Skeletal muscle tissue (tissue), 4 donors: Measurements from ENCODE around the gene ZC3H10. TPM values are rescaled to one million over a fixed set of nuclear protein-coding genes. Genes with fewer than 3 reads are reported as not detected.

ENCODE experiments used
- H3K27ac ChIP-seq: one replicate; pipeline ENCODE4 v1.7.0; 2013; ENCODE audit warnings: mild to moderate bottlenecking, low read depth, low read length, inconsistent platforms
- H3K27me3 ChIP-seq, 3 donors: one replicate each; pipeline ENCODE4 v1.7.0; 2013; ENCODE audit warnings: low read length in 3 of 3; ENCODE audit not compliant: control insufficient read depth in 3 of 3, insufficient read depth in 3 of 3
- H3K36me3 ChIP-seq, 3 donors: one replicate each; pipeline ENCODE4 v1.7.0; 2013; ENCODE audit warnings: low read length in 3 of 3; ENCODE audit not compliant: control insufficient read depth in 3 of 3, insufficient read depth in 3 of 3
- H3K4me1 ChIP-seq, 3 donors: one replicate each; pipeline ENCODE4 v1.7.0; 2013; ENCODE audit warnings: low read length in 3 of 3, mild to moderate bottlenecking in 3 of 3; ENCODE audit not compliant: control insufficient read depth in 3 of 3, insufficient read depth in 3 of 3
- H3K4me3 ChIP-seq, 3 donors: one replicate each; pipeline ENCODE4 v1.7.0; 2013; ENCODE audit warnings: low read length in 3 of 3
- H3K9ac ChIP-seq, 3 donors: one replicate each; pipeline ENCODE4 v1.7.0; 2013; ENCODE audit warnings: low read length in 3 of 3, mild to moderate bottlenecking in 3 of 3, moderate library complexity in 2 of 3, low read depth in 1 of 3
- H3K9me3 ChIP-seq, 3 donors: one replicate each; pipeline ENCODE4 v1.7.0; 2013; ENCODE audit warnings: low read length in 3 of 3; ENCODE audit not compliant: control insufficient read depth in 3 of 3
- total RNA-seq: library from RNA; depleted of rRNA; stranded (reverse); fragments of >200 nt; gene quantifications from one replicate; pipeline ENCODE4 v1.2.3, GENCODE V29; 2014
- donor health status: Osteomylitis.

ZC3H10 gene
- total RNA-seq, 1 donor from 2014 or later: 5.7 TPM

DNA sequence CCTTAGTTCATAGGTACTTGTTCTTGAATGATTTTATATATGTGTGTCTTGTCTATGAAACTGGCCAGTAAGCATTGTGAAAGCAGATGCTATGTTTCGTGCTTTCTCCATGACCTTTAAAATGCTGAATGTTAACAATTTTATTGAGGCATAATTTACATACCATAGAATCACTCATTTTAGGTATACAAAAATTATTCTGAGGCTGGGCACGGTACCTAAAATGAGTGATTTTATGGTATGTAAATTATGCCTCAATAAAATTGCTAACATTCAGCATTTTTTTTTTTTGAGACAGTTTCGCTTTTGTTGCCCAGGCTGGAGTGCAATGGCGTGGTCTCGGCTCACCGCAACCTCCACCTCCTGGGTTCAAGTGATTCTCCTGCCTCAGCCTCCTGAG is 16.8 kb downstream of the ZC3H10 start:
- Histone ChIP-seq H3K4me3 (no peak overlapping the region), H3K4me1 (peaks cover 8 to 14% (median 11%) of the 10 kb centered on the region in 3 donors), H3K27me3 (no peaks in the 10 kb centered on the region), H3K36me3 (peaks cover 77 to 84% (median 81%) of the 10 kb centered on the region in 3 donors), H3K27ac (no peak overlapping the region), H3K9me3 (no peaks in the 10 kb centered on the region), H3K9ac (no peak overlapping the region)

DNA sequence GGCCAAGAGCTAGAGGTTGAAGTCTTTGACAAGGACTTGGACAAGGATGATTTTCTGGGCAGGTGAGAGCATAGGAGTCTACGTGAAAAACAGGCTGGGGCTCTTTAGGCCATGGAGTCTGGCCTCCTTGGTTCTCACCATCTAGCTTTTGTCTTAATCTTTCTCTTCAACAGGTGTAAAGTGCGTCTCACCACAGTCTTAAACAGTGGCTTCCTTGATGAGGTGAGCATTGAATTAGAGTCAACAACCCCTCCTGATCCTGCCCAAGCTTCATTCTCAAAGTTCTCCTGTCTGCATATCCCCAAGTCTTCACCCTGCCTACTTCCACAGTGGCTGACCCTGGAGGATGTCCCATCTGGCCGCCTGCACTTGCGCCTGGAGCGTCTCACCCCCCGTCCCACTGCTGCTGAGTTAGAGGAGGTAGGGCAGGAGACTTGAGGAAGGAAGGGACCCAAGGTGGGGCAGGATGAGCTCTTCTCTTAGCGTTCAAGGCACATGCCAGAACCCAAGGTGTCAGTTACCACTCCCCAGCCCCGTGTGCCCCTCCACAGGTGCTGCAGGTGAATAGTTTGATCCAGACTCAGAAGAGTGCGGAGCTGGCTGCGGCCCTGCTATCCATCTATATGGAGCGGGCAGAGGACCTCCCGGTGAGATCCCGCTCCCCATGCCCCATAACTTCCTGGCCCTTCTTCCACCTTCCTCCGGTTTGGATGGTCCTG is 19.9 kb downstream of the ZC3H10 start:
- peaks cover 73 to 84% (median 83%) of the 10 kb centered on the region in 3 donors for H3K36me3 ChIP-seq
- no peaks in the 10 kb centered on the region for H3K9me3 ChIP-seq
- H3K27me3 ChIP-seq: no peaks in the 10 kb centered on the region
- H3K4me3 ChIP-seq: no peak overlapping the region
- no peak overlapping the region for H3K9ac ChIP-seq
- no peak overlapping the region for H3K27ac ChIP-seq
- peaks cover 3 to 5% (median 4%) of the 10 kb centered on the region in 3 donors for H3K4me1 ChIP-seq

DNA sequence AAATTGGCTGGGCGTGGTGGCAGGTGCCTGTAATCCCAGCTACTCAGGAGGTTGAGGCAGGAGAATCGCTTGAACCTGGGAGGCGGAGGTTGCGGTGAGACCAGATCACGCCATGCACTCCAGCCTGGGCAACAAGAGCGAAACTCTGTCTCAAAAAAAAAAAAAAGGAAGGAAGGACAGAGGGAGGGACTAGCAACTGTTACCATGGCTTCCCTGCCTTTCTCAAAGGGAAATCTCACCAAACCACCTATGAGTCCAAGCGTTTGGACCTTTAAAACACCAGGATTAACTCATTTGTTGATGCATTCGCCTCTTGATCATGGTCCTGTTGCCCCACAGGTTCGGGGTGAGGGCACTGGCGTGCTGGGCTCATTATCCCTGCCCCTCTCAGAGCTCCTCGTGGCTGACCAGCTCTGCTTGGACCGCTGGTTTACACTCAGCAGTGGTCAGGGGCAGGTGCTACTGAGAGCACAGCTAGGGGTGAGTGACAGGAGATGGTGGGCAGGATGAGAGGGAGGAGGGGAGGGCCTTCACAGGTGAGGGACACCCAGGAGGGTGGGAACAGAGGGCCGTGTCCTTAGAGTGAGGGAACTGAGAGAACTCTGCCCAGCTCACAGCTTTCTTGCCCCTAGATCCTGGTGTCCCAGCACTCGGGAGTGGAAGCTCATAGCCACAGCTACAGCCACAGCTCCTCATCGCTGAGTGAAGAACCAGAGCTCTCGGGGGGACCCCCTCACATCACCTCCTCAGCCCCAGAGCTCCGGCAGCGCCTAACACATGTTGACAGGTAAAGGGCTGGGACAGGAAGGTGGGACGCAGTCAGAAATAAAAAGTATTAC is 24.1 kb downstream of the ZC3H10 start:
- Histone ChIP-seq H3K4me1 (peaks cover 10 to 13% (median 11%) of the 10 kb centered on the region in 3 donors), H3K27me3 (no peaks in the 10 kb centered on the region), H3K27ac (no peak overlapping the region), H3K9me3 (no peaks in the 10 kb centered on the region), H3K36me3 (peaks cover 70 to 71% (median 70%) of the 10 kb centered on the region in 3 donors), H3K9ac (no peak overlapping the region), H3K4me3 (no peak overlapping the region)

DNA sequence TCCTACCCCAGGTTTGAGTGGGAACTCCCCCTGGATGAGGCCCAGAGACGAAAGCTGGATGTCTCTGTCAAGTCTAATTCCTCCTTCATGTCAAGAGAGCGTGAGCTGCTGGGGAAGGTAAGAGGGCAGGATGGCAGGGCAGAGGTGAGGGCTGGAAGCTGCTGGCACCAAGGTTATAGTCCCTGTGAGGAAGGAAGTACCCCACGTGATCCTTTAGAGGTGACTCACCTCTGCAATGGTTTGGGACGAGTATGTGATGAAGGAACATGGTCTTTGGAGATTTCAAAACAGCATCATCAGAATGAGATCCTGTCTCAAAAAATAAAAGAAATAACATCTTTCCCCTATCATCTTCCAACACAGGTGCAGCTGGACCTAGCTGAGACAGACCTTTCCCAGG is 25.2 kb downstream of the ZC3H10 start:
- peaks cover 10 to 13% (median 11%) of the 10 kb centered on the region in 3 donors for H3K4me1 ChIP-seq
- peak overlapping the region; percentile 4 for H3K27ac ChIP-seq
- no peak overlapping the region for H3K4me3 ChIP-seq
- no peaks in the 10 kb centered on the region for H3K9me3 ChIP-seq
- H3K36me3 ChIP-seq: peaks cover 59 to 60% (median 60%) of the 10 kb centered on the region in 3 donors
- no peak overlapping the region for H3K9ac ChIP-seq
- no peaks in the 10 kb centered on the region for H3K27me3 ChIP-seq

DNA sequence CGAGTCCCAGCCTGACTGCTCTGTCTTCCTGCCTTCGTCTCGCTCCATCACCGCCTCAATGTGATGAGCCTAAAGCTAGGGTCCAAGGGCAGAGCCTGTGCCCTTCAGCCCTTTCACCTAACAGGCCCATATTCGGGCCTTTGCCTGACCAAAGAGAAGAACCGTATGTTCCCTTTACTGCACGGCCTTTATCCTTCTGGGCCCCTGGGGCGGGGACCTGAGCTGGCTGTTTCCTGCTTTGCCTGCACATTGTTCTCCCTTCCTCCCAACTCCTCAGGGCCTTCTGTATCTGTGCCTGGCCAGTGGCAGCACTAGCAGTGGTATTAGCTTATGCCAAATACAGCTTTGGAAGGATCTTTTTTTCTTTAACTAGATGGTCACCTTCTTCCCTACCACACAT is 25.8 kb downstream of the ZC3H10 start:
- Histone ChIP-seq H3K27me3 (no peaks in the 10 kb centered on the region), H3K4me3 (no peak overlapping the region), H3K9ac (peak overlapping the region in 1 of 3 donors; percentile 16), H3K4me1 (peaks cover 10 to 13% (median 11%) of the 10 kb centered on the region in 3 donors), H3K27ac (peak overlapping the region; percentile 4), H3K36me3 (peaks cover 53 to 54% (median 53%) of the 10 kb centered on the region in 3 donors), H3K9me3 (no peaks in the 10 kb centered on the region)

DNA sequence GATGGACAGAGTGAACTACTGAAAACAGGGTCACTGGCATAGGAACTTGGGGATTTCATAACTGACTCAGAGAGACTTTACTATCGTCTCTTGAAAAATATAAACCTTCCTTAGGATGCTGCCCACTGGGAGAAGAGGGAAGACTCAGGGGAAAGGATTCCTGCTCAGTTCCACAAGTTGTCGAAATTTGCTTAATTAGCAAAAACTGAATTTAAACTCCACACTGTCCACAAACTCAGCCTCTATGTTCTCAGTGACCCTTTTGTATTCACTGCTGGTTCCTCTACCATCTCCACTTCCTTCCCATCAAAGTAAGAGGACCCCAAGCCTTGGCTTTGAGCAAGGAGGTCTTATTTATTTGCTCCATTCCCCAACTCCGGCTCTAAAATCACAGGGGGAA is 27.2 kb downstream of the ZC3H10 start:
- no peaks in the 10 kb centered on the region for H3K27me3 ChIP-seq
- no peaks in the 10 kb centered on the region for H3K9me3 ChIP-seq
- peaks cover 10 to 13% (median 11%) of the 10 kb centered on the region in 3 donors for H3K4me1 ChIP-seq
- H3K4me3 ChIP-seq: no peak overlapping the region
- no peak overlapping the region for H3K9ac ChIP-seq
- H3K27ac ChIP-seq: no peak overlapping the region
- H3K36me3 ChIP-seq: peaks cover 46 to 48% (median 47%) of the 10 kb centered on the region in 3 donors

DNA sequence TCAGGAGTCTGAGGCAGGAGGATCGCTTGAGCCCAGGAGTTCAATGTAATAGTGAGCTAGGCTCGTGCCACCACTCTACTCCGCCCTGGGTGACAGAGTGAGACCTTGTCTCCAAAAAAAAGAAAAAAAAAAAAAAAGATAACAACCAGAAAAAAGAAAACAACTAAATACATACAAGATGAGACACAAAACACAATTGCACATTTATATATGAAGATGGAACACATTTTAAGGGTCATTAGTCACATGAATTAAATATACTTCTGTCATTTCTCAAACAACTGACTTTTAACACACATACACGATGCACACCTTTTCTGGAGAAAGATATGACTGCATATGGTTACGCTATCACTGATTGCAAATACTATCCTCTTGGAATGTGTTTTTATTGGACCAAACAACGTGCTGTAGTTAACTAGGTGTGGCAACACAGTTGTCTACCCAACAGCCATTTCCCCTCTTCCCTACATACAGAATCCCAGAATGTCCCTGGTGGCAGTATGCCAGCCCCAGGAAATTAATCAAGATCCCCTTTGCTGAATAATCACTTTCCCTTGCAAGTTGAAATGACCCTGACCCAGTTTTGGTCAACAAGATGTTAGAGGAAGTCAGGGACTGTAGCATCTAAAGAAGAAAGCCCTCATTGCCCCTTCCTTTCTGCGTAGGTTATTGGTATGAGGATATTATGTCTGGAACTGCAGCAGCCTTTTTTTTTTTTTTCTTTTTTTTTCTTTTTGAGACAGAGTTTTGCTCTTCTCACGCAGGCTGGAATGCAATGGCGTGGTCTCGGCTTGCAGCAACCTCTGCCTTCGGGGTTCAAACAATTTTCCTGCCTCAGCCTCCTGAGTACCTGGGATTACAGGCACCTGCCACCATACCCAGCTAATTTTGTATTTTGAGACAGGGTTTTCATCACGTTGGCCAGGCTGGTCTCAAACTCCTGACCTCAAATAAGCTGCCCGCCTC is 28.7 kb downstream of the ZC3H10 start:
- no peak overlapping the region for H3K27ac ChIP-seq
- H3K4me3 ChIP-seq: no peak overlapping the region
- H3K36me3 ChIP-seq: peaks cover 35 to 44% (median 36%) of the 10 kb centered on the region in 3 donors
- H3K9ac ChIP-seq: no peak overlapping the region
- H3K27me3 ChIP-seq: no peaks in the 10 kb centered on the region
- H3K9me3 ChIP-seq: no peaks in the 10 kb centered on the region
- H3K4me1 ChIP-seq: peaks cover 18 to 20% (median 19%) of the 10 kb centered on the region in 3 donors

DNA sequence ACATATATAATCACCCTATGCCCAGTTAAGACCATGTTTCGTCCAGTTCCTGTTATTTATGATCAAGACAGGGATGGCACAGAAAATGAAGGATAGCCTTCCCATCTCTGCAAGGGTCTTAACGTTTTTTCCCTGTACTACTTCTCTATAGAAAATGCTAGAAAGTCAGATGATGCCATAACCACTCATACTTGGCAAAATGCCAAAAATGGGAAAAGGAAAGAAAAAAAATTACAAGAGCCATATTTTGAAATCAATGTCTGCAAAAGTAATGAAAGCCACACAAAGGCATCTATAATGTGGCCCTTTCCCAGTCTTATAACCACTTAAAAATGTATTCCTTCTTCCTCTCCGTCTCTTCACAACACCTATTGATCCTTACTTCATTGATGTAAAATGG is 32.5 kb downstream of the ZC3H10 start:
- H3K9me3 ChIP-seq: no peaks in the 10 kb centered on the region
- peaks cover 30 to 39% (median 32%) of the 10 kb centered on the region in 3 donors for H3K4me1 ChIP-seq
- H3K9ac ChIP-seq: no peak overlapping the region
- no peak overlapping the region for H3K4me3 ChIP-seq
- no peaks in the 10 kb centered on the region for H3K27me3 ChIP-seq
- H3K36me3 ChIP-seq: peaks cover 4 to 10% (median 9%) of the 10 kb centered on the region in 3 donors
- H3K27ac ChIP-seq: no peak overlapping the region

DNA sequence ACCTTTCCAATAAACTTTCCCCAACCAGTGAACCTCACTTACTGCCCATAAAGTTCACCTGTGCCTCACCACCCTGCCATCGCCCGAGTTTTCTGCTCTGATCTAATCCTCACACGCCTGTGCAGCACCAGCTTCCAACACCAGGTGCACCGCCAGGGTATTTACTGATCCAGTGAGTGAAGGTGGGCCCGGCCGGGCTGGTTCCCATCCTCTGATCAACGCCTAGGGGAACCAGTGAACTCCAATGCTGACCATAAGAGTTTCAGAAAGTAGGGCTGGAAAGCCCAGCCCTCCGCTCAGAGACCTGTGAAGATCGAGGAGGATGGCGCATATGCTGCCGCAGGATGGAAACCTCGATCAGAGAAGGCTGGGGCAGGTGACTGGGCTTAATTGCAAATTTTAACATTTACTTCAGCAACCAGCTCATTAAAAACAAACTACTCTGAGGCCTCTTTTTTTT is 33.6 kb downstream of the ZC3H10 start:
- H3K27me3 ChIP-seq: no peaks in the 10 kb centered on the region
- peak overlapping the region; percentile 88 to 95 (median 92) for H3K9ac ChIP-seq
- H3K27ac ChIP-seq: peak overlapping the region; percentile 98
- H3K4me1 ChIP-seq: peaks cover 29 to 41% (median 35%) of the 10 kb centered on the region in 3 donors
- H3K9me3 ChIP-seq: no peaks in the 10 kb centered on the region
- peaks cover 7 to 13% (median 10%) of the 10 kb centered on the region in 3 donors for H3K36me3 ChIP-seq
- H3K4me3 ChIP-seq: peak overlapping the region; percentile 81 to 88 (median 83)
